Measurements from ENCODE around the gene SKAP1.

SKAP1 gene

GRCh38 chr17:48378708-48379392 lies 51.2 kb downstream of the SKAP1 start:
- H3K4me3 ChIP-seq (ENCODE audit: low read depth, low read length): no peak overlapping the region
- no peak for DNase-seq (ENCODE audit: low read depth)
- no peak for TF ChIP-seq CTCF (IDR thresholded peaks at IDR 0.05; ENCODE audit: insufficient read depth, low read depth, low read length, missing control alignments)

- no peak for DNase-seq (ENCODE audit: low read depth)
- no peak for TF ChIP-seq CTCF (IDR thresholded peaks at IDR 0.05; ENCODE audit: insufficient read depth, low read depth, low read length, missing control alignments)
- H3K4me3 ChIP-seq (ENCODE audit: low read depth, low read length): no peak overlapping the region
Measured at GRCh38 chr17:48378238-48378637, 51.8 kb downstream of the SKAP1 start.

- no peak for DNase-seq (ENCODE audit: low read depth)
- TF ChIP-seq CTCF (IDR thresholded peaks at IDR 0.05; ENCODE audit: insufficient read depth, low read depth, low read length, missing control alignments): no peak
- no peak overlapping the region for H3K4me3 ChIP-seq (ENCODE audit: low read depth, low read length)
Measured at GRCh38 chr17:48376682-48377325, 53.2 kb downstream of the SKAP1 start.

GRCh38 chr17:48375356-48375755 lies 54.7 kb downstream of the SKAP1 start:
- no peak overlapping the region for H3K4me3 ChIP-seq (ENCODE audit: low read depth, low read length)
- no peak for DNase-seq (ENCODE audit: low read depth)
- no peak for TF ChIP-seq CTCF (IDR thresholded peaks at IDR 0.05; ENCODE audit: insufficient read depth, low read depth, low read length, missing control alignments)

- peak; percentile 57 for DNase-seq (ENCODE audit: low read depth)
- no peak overlapping the region for H3K4me3 ChIP-seq (ENCODE audit: low read depth, low read length)
- peak; percentile 53 for TF ChIP-seq CTCF (IDR thresholded peaks at IDR 0.05; ENCODE audit: insufficient read depth, low read depth, low read length, missing control alignments)
Measured at GRCh38 chr17:48374650-48375230, 55.3 kb downstream of the SKAP1 start.

- DNase-seq (ENCODE audit: low read depth): no peak
- TF ChIP-seq CTCF (IDR thresholded peaks at IDR 0.05; ENCODE audit: insufficient read depth, low read depth, low read length, missing control alignments): no peak
- H3K4me3 ChIP-seq (ENCODE audit: low read depth, low read length): no peak overlapping the region
Measured at GRCh38 chr17:48373883-48374282, 56.1 kb downstream of the SKAP1 start.
